SK-N-SH (cell line): ENCODE measurements around the gene RRAD. TPM values are rescaled to one million over a fixed set of nuclear protein-coding genes. Genes with fewer than 3 reads are reported as not detected.

Experiments used
- CTCF ChIA-PET: fragments of 300-600, 350-600 bp; formaldehyde crosslinking; extraction: SDS; loops from one replicate; lab custom pipeline; 2021; lab: Yijun Ruan, JAX
- POLR2A ChIA-PET: fragments of 350-600 bp; sonication (Branson Sonifier 250); formaldehyde crosslinking; extraction: SDS; loops from one replicate; lab custom pipeline; 2020; ENCODE audit warnings: antibody characterized with exemption, inconsistent platforms; lab: Yijun Ruan, JAX
- DNase-seq: peaks from one replicate; pipeline ENCODE4 v3.0.0; 2012
- H2AFZ ChIP-seq: fragments of 200-600 bp; sonication (generic); 2 replicates; pipeline ENCODE4 v1.8.1; 2016; ENCODE audit warnings: antibody characterized with exemption, mild to moderate bottlenecking, low read depth
- H3F3A ChIP-seq: fragments of 200-600 bp; sonication (generic); replicated peaks from 2 replicates; pipeline ENCODE3; 2016; ENCODE audit warnings: antibody characterized with exemption, mild to moderate bottlenecking; ENCODE audit not compliant: insufficient read depth
- H3K27ac ChIP-seq, 2 experiments: fragments of 200-500 bp in 1 of 2; fragments of 200-600 bp in 1 of 2; sonication (Bioruptor generic) in 1 of 2; sonication (generic), shearing (Covaris generic) in 1 of 2; 2 replicates each; pipeline versions ENCODE4 v1.5.1 to v1.6.1; 2014 to 2016; ENCODE audit warnings: low read depth in 2 of 2, inconsistent platforms in 1 of 2, low read length in 1 of 2, mild to moderate bottlenecking in 1 of 2, mixed read lengths in 1 of 2
- H3K27me3 ChIP-seq: fragments of 200-600 bp; sonication (generic), shearing (Covaris generic); 2 replicates; pipeline ENCODE4 v1.6.1; 2016; ENCODE audit warnings: mixed run types; ENCODE audit not compliant: insufficient read depth
- H3K36me3 ChIP-seq, 2 experiments: fragments of 200-500 bp in 1 of 2; fragments of 200-600 bp in 1 of 2; sonication (Bioruptor generic) in 1 of 2; sonication (generic) in 1 of 2; replicated peaks in 1 of 2; 2 replicates each; pipeline versions ENCODE3 to v1.5.1; 2014 to 2016; ENCODE audit warnings: low read length in 1 of 2, mild to moderate bottlenecking in 1 of 2; ENCODE audit not compliant: insufficient read depth in 2 of 2, control insufficient read depth in 1 of 2
- H3K4me1 ChIP-seq, 2 experiments: fragments of 200-500 bp in 1 of 2; fragments of 200-600 bp in 1 of 2; sonication (Bioruptor generic) in 1 of 2; sonication (generic), shearing (Covaris generic) in 1 of 2; 2 replicates each; pipeline versions ENCODE4 v1.5.1 to v1.6.1; 2014 to 2016; ENCODE audit warnings: low read depth in 1 of 2, low read length in 1 of 2, mixed run types in 1 of 2; ENCODE audit not compliant: insufficient read depth in 2 of 2, control insufficient read depth in 1 of 2
- H3K4me2 ChIP-seq: fragments of 200-600 bp; sonication (generic), shearing (Covaris generic); 2 replicates; pipeline ENCODE4 v1.6.1; 2017; ENCODE audit warnings: mixed run types
- H3K4me3 ChIP-seq, 2 experiments: fragments of 200-500 bp in 1 of 2; fragments of 200-600 bp in 1 of 2; sonication (Bioruptor generic) in 1 of 2; sonication (generic), shearing (Covaris generic) in 1 of 2; 2 replicates each; pipeline versions ENCODE4 v1.5.1 to v1.8.1; 2014 to 2016; ENCODE audit warnings: low read depth in 2 of 2, inconsistent platforms in 1 of 2, low read length in 1 of 2, mild to moderate bottlenecking in 1 of 2, mixed read lengths in 1 of 2, moderate library complexity in 1 of 2
- H3K79me2 ChIP-seq: fragments of 200-600 bp; sonication (generic); 2 replicates; pipeline ENCODE4 v1.8.1; 2017; ENCODE audit warnings: mild to moderate bottlenecking; ENCODE audit not compliant: insufficient read depth
- H3K9ac ChIP-seq: fragments of 200-600 bp; sonication (generic); 2 replicates; pipeline ENCODE4 v1.6.1; 2017; ENCODE audit warnings: mixed run types
- H3K9me2 ChIP-seq: fragments of 200-600 bp; sonication (generic); 2 replicates; pipeline ENCODE4 v1.6.1; 2017; ENCODE audit warnings: mixed run types
- H3K9me3 ChIP-seq: fragments of 200-600 bp; sonication (generic); 2 replicates; pipeline ENCODE4 v1.6.1; 2017; ENCODE audit warnings: mixed run types, mild to moderate bottlenecking, moderate library complexity
- H4K20me1 ChIP-seq: fragments of 200-600 bp; sonication (generic); 2 replicates; pipeline ENCODE4 v1.6.1; 2017; ENCODE audit warnings: mild to moderate bottlenecking, mixed run types; ENCODE audit not compliant: insufficient read depth
- CTCF ChIP-seq: fragments of 200-600 bp; sonication (generic); IDR thresholded peaks from 2 replicates; pipeline ENCODE4 v1.6.1; 2017; ENCODE audit warnings: antibody characterized with exemption, mild to moderate bottlenecking, moderate library complexity
- FOXM1 ChIP-seq: IDR thresholded peaks from 2 replicates; pipeline ENCODE4 v1.4.0; 2012; ENCODE audit warnings: low read depth, mild to moderate bottlenecking
- GABPA ChIP-seq: IDR thresholded peaks from 2 replicates; pipeline ENCODE4 v1.4.0; 2012; ENCODE audit warnings: low read depth, mild to moderate bottlenecking
- NFIC ChIP-seq: IDR thresholded peaks from 2 replicates; pipeline ENCODE4 v1.4.0; 2012; ENCODE audit warnings: borderline replicate concordance
- RCOR1 ChIP-seq: fragments of 150-350 bp; IDR thresholded peaks from 2 replicates; pipeline ENCODE4 v1.6.1; 2017; ENCODE audit warnings: antibody characterized with exemption, low read length
- SIN3A ChIP-seq: IDR thresholded peaks from 2 replicates; pipeline ENCODE4 v1.6.1; 2012; ENCODE audit warnings: low read depth, mild to moderate bottlenecking, low read length, moderate library complexity, borderline replicate concordance
- TEAD4 ChIP-seq: IDR thresholded peaks from 2 replicates; pipeline ENCODE4 v1.4.0; 2012; ENCODE audit warnings: mild to moderate bottlenecking, borderline replicate concordance; ENCODE audit not compliant: insufficient read depth
- WGBS: methylation state at CpG from one replicate; pipeline ENCODE4 v1.1.6; 2017; ENCODE audit warnings: low lambda C conversion rate; 5-methylcytosine and 5-hydroxymethylcytosine counted together
- polyA plus RNA-seq, 3 experiments: library from polyadenylated mRNA; depleted of rRNA; stranded (reverse); fragments of >200 nt; gene quantifications; 2 replicates each; pipeline ENCODE4 v1.2.3, GENCODE V29; 2012

The RRAD gene
- polyA plus RNA-seq, 1 of the 3 experiments (the other 2 are of a cell fraction): 9.3 TPM

- Histone ChIP-seq H3K36me3 (peaks cover 10 to 19% of the 10 kb centered on the region in 2 experiments), H3K4me2 (peak overlapping the region; percentile 95), H3K4me1 (peaks cover 0 to 7% of the 10 kb centered on the region in 2 experiments; a peak in 1 of 4 replicates), H3K9ac (no peak overlapping the region), H4K20me1 (no peaks in the 10 kb centered on the region), H3K4me3 (peak overlapping the region; percentile 43 to 74; a peak in 3 of 4 replicates), H3K9me2 (no peaks in the 10 kb centered on the region), H3K27ac (no peak overlapping the region), H3F3A (peaks cover 3% of the 10 kb centered on the region), H2AFZ (no peak overlapping the region), H3K79me2 (peaks cover 20% of the 10 kb centered on the region), H3K9me3 (no peaks in the 10 kb centered on the region), H3K27me3 (no peaks in the 10 kb centered on the region)
- ChIA-PET POLR2A (interaction anchor here (1.2 to 1.5 kb wide), 2 partner anchors 9 to 14 kb away, joined by 3 to 4 read pairs; no protein-coding TSS in a partner anchor), CTCF (interaction anchor here (1.0 to 4.0 kb wide), 12 partner anchors 9 to 137 kb away, joined by 3 to 26 read pairs (median 6); partner anchors contain the start of gene NAE1)
- DNase-seq: no peak
- WGBS: 100% methylated on average over 2 of the region's 2 CpGs
- TF ChIP-seq RCOR1 (no peak), NFIC (no peak)
Measured at GRCh38 chr16:66881560-66881959, 43.8 kb downstream of the RRAD start.

- Histone ChIP-seq H3K36me3 (peaks cover 10 to 19% of the 10 kb centered on the region in 2 experiments), H3K9me2 (no peaks in the 10 kb centered on the region), H3K4me2 (peak overlapping the region; percentile 95), H3K9me3 (no peaks in the 10 kb centered on the region), H3K4me1 (peaks cover 0 to 7% of the 10 kb centered on the region in 2 experiments; a peak in 1 of 4 replicates), H3K79me2 (peaks cover 20% of the 10 kb centered on the region), H4K20me1 (no peaks in the 10 kb centered on the region), H3F3A (peaks cover 3% of the 10 kb centered on the region), H3K4me3 (peak overlapping the region; percentile 74 to 95), H3K9ac (peak overlapping the region; percentile 69), H2AFZ (peak overlapping the region; percentile 93; the same call in 1 of the 2 replicates), H3K27me3 (no peaks in the 10 kb centered on the region), H3K27ac (no peak overlapping the region; a peak in 1 of 4 replicates)
- 3% methylated on average over 13 of the region's 23 CpGs for WGBS
- CTCF ChIA-PET: interaction anchor here (0.7 to 4.0 kb wide), 11 partner anchors 13 to 137 kb away, joined by 3 to 26 read pairs (median 6); partner anchors contain the start of genes DYNC1LI2 and NAE1
- no peak for TF ChIP-seq GABPA
- TF ChIP-seq RCOR1: no peak
- no peak for TF ChIP-seq TEAD4
- no peak for TF ChIP-seq CTCF
- no peak for TF ChIP-seq SIN3A
- TF ChIP-seq FOXM1: no peak
- POLR2A ChIA-PET: interaction anchor here (0.7 to 1.5 kb wide), 6 partner anchors 10 to 273 kb away, joined by 3 to 5 read pairs (median 4); partner anchors contain the start of gene NAE1
- DNase-seq: no peak
Measured at GRCh38 chr16:66881014-66881417, 44.3 kb downstream of the RRAD start.
